Measurements from ENCODE around the gene PKHD1.

DNA sequence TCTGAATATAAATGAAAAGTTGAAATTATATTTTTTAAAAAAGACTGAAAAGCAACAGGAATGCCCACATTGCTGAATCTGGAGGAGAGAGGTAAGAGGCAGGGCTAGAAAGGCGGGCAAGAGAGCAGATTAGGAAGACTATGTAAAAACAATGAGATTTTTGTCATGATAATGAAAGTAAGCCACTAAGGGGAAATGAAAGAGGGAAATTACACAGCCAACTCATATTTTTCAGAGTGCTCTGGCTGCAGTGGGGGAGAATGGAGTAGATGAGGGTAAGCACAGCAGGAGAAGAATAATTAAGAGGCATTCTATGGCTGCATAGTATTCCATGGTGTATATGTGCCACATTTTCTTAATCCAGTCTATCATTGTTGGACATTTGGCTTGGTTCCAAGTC lies 281.9 kb downstream of the PKHD1 start:
- TF ChIP-seq POLR2A (IDR thresholded peaks at IDR 0.05; ENCODE audit: low read length): no peak
- TF ChIP-seq GATA1 (IDR thresholded peaks at IDR 0.05; ENCODE audit: low read depth, low read length): no peak
